Prostate gland (tissue), 2 donors: ENCODE results near the gene PCDHB3. TPM values are rescaled to one million over a fixed set of nuclear protein-coding genes. Genes with fewer than 3 reads are reported as not detected.
"Not testable (repeated sequence)": the region's sequence is repeated elsewhere in the genome, so short reads cannot be mapped to it uniquely, and the experiment has no call there.

Experiments used
- DNase-seq: peaks from one replicate; pipeline ENCODE4 v3.0.0-alpha.2; 2019; ENCODE audit warnings: low spot score
- H3K27ac ChIP-seq, 2 donors: fragments of 200-600 bp; sonication (generic); 2 replicates each; pipeline ENCODE4 v1.5.1; 2017 to 2019
- H3K27me3 ChIP-seq: fragments of 200-600 bp; sonication (generic); replicated peaks from 2 replicates; pipeline ENCODE4 v1.5.1; 2019; ENCODE audit not compliant: insufficient read depth
- H3K36me3 ChIP-seq, 2 donors: fragments of 200-600 bp; sonication (generic); 1 replicate in 1 of 2; 2 replicates in 1 of 2; pipeline versions ENCODE4 v1.5.1 to v1.8.1; 2017 to 2019
- H3K4me1 ChIP-seq: fragments of 200-600 bp; sonication (generic); replicated peaks from 2 replicates; pipeline ENCODE4 v1.5.1; 2019
- H3K4me3 ChIP-seq, 2 donors: fragments of 200-600 bp; sonication (generic); 2 replicates each; pipeline ENCODE4 v1.5.1; 2017 to 2019
- H3K9me3 ChIP-seq: fragments of 200-600 bp; sonication (generic); 2 replicates; pipeline ENCODE4 v1.5.1; 2017
- CTCF ChIP-seq, 4 experiments: fragments of 200-600 bp in 2 of 4; fragments of 450-650 bp in 2 of 4; sonication (generic) in 2 of 4; IDR thresholded peaks; 1 replicate in 3 of 4; 2 replicates in 1 of 4; pipeline ENCODE4 v1.5.1; 2016 to 2019; ENCODE audit warnings: antibody characterized with exemption in 4 of 4, mild to moderate bottlenecking in 2 of 4, moderate library complexity in 2 of 4
- POLR2A ChIP-seq: fragments of 450-650 bp; IDR thresholded peaks from one replicate; pipeline ENCODE4 v1.6.1; 2016; ENCODE audit warnings: antibody characterized with exemption, mild to moderate bottlenecking
- POLR2AphosphoS5 ChIP-seq: sonication (generic); formaldehyde crosslinking; IDR thresholded peaks from one replicate; pipeline ENCODE4 v1.6.1; 2017; ENCODE audit warnings: antibody characterized with exemption
- WGBS: methylation state at CpG from one replicate; pipeline ENCODE4 v1.1.5; 2018; 5-methylcytosine and 5-hydroxymethylcytosine counted together
- intact Hi-C: fragments of 100-400 bp; cut with DNase I; formaldehyde crosslinking; loops from one replicate; pipeline ENCODE4 v1.14.2; 2022
- total RNA-seq, 2 donors: library from RNA; depleted of rRNA; stranded (reverse); fragments of >200 nt; gene quantifications; one replicate each; pipeline ENCODE4 v1.1.0, GENCODE V29; 2016

The PCDHB3 gene
- total RNA-seq, 2 donors from 2014 or later: 2.5 to 6.5 TPM

GRCh38 chr5:141121985-141122384 lies 21.7 kb downstream of the PCDHB3 start:
- Histone ChIP-seq H3K36me3 (no peaks in the 10 kb centered on the region), H3K27me3 (no peaks in the 10 kb centered on the region), H3K9me3 (no peaks in the 10 kb centered on the region), H3K27ac (no peak overlapping the region), H3K4me1 (no peaks in the 10 kb centered on the region), H3K4me3 (no peak overlapping the region)
- TF ChIP-seq POLR2AphosphoS5 (no peak), POLR2A (no peak), CTCF (IDR thresholded peaks at IDR 0.05) (no peak)
- DNase-seq: no peak
- intact Hi-C loops: no loop called here
- 35% methylated on average over 12 of the region's 12 CpGs for WGBS

- intact Hi-C loops, H3K4me1 ChIP-seq, H3K27me3 ChIP-seq, H3K4me3 ChIP-seq, H3K27ac ChIP-seq, H3K36me3 ChIP-seq, DNase-seq, H3K9me3 ChIP-seq: not testable (repeated sequence)
- WGBS: 26% methylated on average over 30 of the region's 73 CpGs
Observed at GRCh38 chr5:141123396-141124135, 23.3 kb downstream of the PCDHB3 start.

- intact Hi-C loops: no loop called here
- no peaks in the 10 kb centered on the region for H3K9me3 ChIP-seq
Observed at GRCh38 chr5:141127305-141127704, 27.0 kb downstream of the PCDHB3 start.

GRCh38 chr5:141135030-141135717 lies 34.9 kb downstream of the PCDHB3 start, which contains the start of gene PCDHB5:
Gene PCDHB5, plus strand, starts transcription at chr5:141135206. Its CDS starts 229 bp downstream, at chr5:141135435.
- no peak for DNase-seq
- H3K4me3 ChIP-seq: peak within 1 kb of the TSS; percentile 25
- H3K9me3 ChIP-seq: no peaks in the 10 kb centered on the region
- H3K4me1 ChIP-seq: no peaks in the 10 kb centered on the region
- H3K27me3 ChIP-seq: no peaks in the 10 kb centered on the region
- H3K27ac ChIP-seq: no peak within 1 kb of the TSS
- 23% methylated on average over 22 of the region's 22 CpGs for WGBS
- H3K36me3 ChIP-seq: no peaks in the 10 kb centered on the region
- intact Hi-C loops: no loop called here
- no peak for TF ChIP-seq POLR2A
- TF ChIP-seq POLR2AphosphoS5: no peak
- TF ChIP-seq CTCF (IDR thresholded peaks at IDR 0.05): peak in 2 of 4 experiments; percentile 18 to 26

More at GRCh38 chr5:141127305-141127704, 27.0 kb downstream of the PCDHB3 start:
- WGBS: 88% methylated on average over 1 of the region's 1 CpG
- TF ChIP-seq CTCF (IDR thresholded peaks at IDR 0.05) (no peak), POLR2AphosphoS5 (no peak), POLR2A (no peak)
- no peak for DNase-seq
- H3K4me3 ChIP-seq: no peak overlapping the region
- H3K27ac ChIP-seq: no peak overlapping the region
- no peaks in the 10 kb centered on the region for H3K27me3 ChIP-seq
- no peaks in the 10 kb centered on the region for H3K36me3 ChIP-seq
- no peaks in the 10 kb centered on the region for H3K4me1 ChIP-seq

GRCh38 chr5:141135718-141136266 lies 35.5 kb downstream of the PCDHB3 start:
- WGBS: 44% methylated on average over 19 of the region's 19 CpGs
- peak overlapping the region; percentile 25 for H3K4me3 ChIP-seq
- no peaks in the 10 kb centered on the region for H3K36me3 ChIP-seq
- H3K9me3 ChIP-seq: no peaks in the 10 kb centered on the region
- intact Hi-C loops: no loop called here
- DNase-seq: no peak
- H3K4me1 ChIP-seq: no peaks in the 10 kb centered on the region
- H3K27me3 ChIP-seq: no peaks in the 10 kb centered on the region
- TF ChIP-seq CTCF (IDR thresholded peaks at IDR 0.05) (no peak), POLR2A (no peak), POLR2AphosphoS5 (no peak)
- no peak overlapping the region for H3K27ac ChIP-seq

- H3K36me3 ChIP-seq, H3K4me3 ChIP-seq, H3K27ac ChIP-seq, H3K4me1 ChIP-seq, intact Hi-C loops, H3K9me3 ChIP-seq, H3K27me3 ChIP-seq, DNase-seq: not testable (repeated sequence)
- 47% methylated on average over 10 of the region's 34 CpGs for WGBS
Observed at GRCh38 chr5:141137346-141137745, 37.1 kb downstream of the PCDHB3 start.
